Nephron (organoid): Measurements from ENCODE around the gene IQGAP2.
"Not testable (repeated sequence)": the region's sequence is repeated elsewhere in the genome, so short reads cannot be mapped to it uniquely, and the experiment has no call there.

Source experiments
- H3K27ac Mint-ChIP-seq, 3 experiments: 2 replicates each; pipeline ENCODE4 v1.8.0; 2020; ENCODE audit warnings: mixed read lengths in 3 of 3, mild to moderate bottlenecking in 2 of 3, moderate library complexity in 1 of 3
- H3K27me3 Mint-ChIP-seq: 2 replicates; pipeline ENCODE4 v1.8.0; 2021; ENCODE audit warnings: low read depth, mild to moderate bottlenecking, moderate library complexity, mixed read lengths
- H3K36me3 Mint-ChIP-seq: 2 replicates; pipeline ENCODE4 v1.8.0; 2020; ENCODE audit warnings: low read depth, mixed read lengths
- H3K4me1 Mint-ChIP-seq: 2 replicates; pipeline ENCODE4 v1.8.0; 2020; ENCODE audit warnings: mixed read lengths
- H3K4me3 Mint-ChIP-seq, 3 experiments: 2 replicates each; pipeline ENCODE4 v1.8.0; 2020; ENCODE audit warnings: mild to moderate bottlenecking in 3 of 3, mixed read lengths in 3 of 3, moderate library complexity in 2 of 3
- H3K9me3 Mint-ChIP-seq: 2 replicates; pipeline ENCODE4 v1.8.0; 2020; ENCODE audit warnings: mixed read lengths
- CTCF ChIP-seq, 3 experiments: fragments of 200-600 bp; sonication (generic); IDR thresholded peaks; one replicate each; pipeline ENCODE4 v1.5.0; 2021; ENCODE audit warnings: antibody characterized with exemption in 3 of 3; ENCODE audit not compliant: unreplicated experiment in 3 of 3

The IQGAP2 gene

GRCh38 chr5:76513476-76513875 lies 110.4 kb downstream of the IQGAP2 start:
- H3K4me3 Mint-ChIP-seq: no peak overlapping the region
- H3K36me3 Mint-ChIP-seq: no peaks in the 10 kb centered on the region
- H3K9me3 Mint-ChIP-seq: no peaks in the 10 kb centered on the region
- TF ChIP-seq CTCF (IDR thresholded peaks at IDR 0.05; ENCODE audit: unreplicated experiment in 3 of 3): no peak
- H3K4me1 Mint-ChIP-seq: peaks cover 6% of the 10 kb centered on the region
- no peaks in the 10 kb centered on the region for H3K27me3 Mint-ChIP-seq
- no peak overlapping the region for H3K27ac Mint-ChIP-seq

DNA sequence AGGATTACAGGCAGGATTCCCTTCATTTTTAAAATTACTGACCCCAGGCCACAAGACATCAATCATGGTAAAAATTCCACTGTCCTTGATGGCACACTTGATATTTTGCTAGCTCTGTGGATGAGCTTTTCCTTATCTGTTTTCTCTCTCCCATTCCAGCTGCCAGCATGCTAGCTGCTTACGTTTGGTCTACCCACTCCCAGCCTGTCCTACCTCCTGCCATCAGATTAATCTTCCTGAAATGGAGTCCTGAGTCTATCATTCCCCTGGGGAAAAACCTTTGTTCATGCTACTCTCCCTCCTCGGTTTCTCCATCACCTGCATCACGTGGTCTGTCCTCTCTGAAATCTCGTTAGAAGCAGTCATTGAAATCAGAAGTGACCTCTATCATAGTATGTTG lies 111.2 kb downstream of the IQGAP2 start:
- peaks cover 10% of the 10 kb centered on the region for H3K4me1 Mint-ChIP-seq
- no peak for TF ChIP-seq CTCF (IDR thresholded peaks at IDR 0.05; ENCODE audit: unreplicated experiment in 3 of 3)
- no peaks in the 10 kb centered on the region for H3K9me3 Mint-ChIP-seq
- H3K4me3 Mint-ChIP-seq: no peak overlapping the region
- H3K27ac Mint-ChIP-seq: peak overlapping the region in 1 of 3 experiments; percentile 29
- H3K27me3 Mint-ChIP-seq: no peaks in the 10 kb centered on the region
- peaks cover 4% of the 10 kb centered on the region for H3K36me3 Mint-ChIP-seq

DNA sequence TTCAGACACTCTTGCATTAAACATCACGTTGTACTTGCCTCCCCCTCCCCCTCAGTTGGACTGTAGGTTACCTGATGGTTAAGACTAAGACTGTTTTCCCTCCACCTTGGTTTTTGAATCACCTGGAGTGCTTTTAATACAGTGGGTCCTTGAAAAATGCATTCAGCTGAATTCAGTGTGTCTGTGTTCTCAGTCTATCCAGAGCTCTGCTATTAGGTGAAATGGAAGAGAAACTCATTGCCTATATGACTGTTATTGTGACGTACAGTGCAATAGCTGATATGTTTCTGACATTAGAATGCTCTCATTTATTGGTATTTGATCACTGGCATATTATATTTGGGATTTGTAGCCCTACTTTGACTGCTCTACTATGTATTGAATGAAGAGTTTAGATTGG lies 111.6 kb downstream of the IQGAP2 start:
- H3K27ac Mint-ChIP-seq: peak overlapping the region in 1 of 3 experiments; percentile 29
- H3K36me3 Mint-ChIP-seq: peaks cover 4% of the 10 kb centered on the region
- H3K27me3 Mint-ChIP-seq: no peaks in the 10 kb centered on the region
- no peaks in the 10 kb centered on the region for H3K9me3 Mint-ChIP-seq
- peaks cover 12% of the 10 kb centered on the region for H3K4me1 Mint-ChIP-seq
- no peak for TF ChIP-seq CTCF (IDR thresholded peaks at IDR 0.05; ENCODE audit: unreplicated experiment in 3 of 3)
- H3K4me3 Mint-ChIP-seq: no peak overlapping the region

GRCh38 chr5:76517334-76517733 lies 114.2 kb downstream of the IQGAP2 start:
- Mint-ChIP-seq H3K4me1 (peaks cover 21% of the 10 kb centered on the region), H3K36me3 (peaks cover 4% of the 10 kb centered on the region), H3K27ac (no peak overlapping the region), H3K4me3 (no peak overlapping the region), H3K27me3 (no peaks in the 10 kb centered on the region), H3K9me3 (no peaks in the 10 kb centered on the region)
- no peak for TF ChIP-seq CTCF (IDR thresholded peaks at IDR 0.05; ENCODE audit: unreplicated experiment in 3 of 3)

DNA sequence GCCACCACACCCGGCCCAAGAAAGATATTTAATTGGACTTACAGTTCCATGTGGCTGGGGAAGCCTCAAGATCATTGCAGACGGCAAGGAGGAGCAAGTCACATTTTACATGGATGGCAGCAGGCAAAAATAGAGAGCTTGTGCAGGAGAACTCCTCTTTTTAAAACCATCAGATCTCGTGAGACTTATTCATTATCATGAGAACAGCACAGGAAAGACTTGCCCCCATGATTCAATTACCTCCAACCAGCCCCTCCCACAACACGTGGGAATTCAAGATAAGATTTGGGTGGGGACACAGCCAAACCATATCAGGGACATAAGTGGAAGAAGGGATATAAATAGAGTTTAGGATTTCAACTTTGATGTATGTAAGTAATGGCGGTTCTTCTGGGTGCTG lies 115.2 kb downstream of the IQGAP2 start:
- not testable (repeated sequence) for H3K36me3 Mint-ChIP-seq, H3K9me3 Mint-ChIP-seq, H3K27ac Mint-ChIP-seq, H3K4me3 Mint-ChIP-seq, H3K27me3 Mint-ChIP-seq
- peaks cover 30% of the 10 kb centered on the region for H3K4me1 Mint-ChIP-seq

GRCh38 chr5:76521240-76521758 lies 118.2 kb downstream of the IQGAP2 start:
- TF ChIP-seq CTCF (IDR thresholded peaks at IDR 0.05; ENCODE audit: unreplicated experiment in 3 of 3): no peak
- Mint-ChIP-seq H3K27me3 (no peaks in the 10 kb centered on the region), H3K9me3 (no peaks in the 10 kb centered on the region), H3K4me3 (peak overlapping the region in 1 of 3 experiments; percentile 3), H3K4me1 (peaks cover 54% of the 10 kb centered on the region), H3K27ac (peak overlapping the region in 2 of 3 experiments; percentile 73 to 92), H3K36me3 (peaks cover 4% of the 10 kb centered on the region)
